ENCODE data around the gene ARHGAP18. TPM values are rescaled to one million over a fixed set of nuclear protein-coding genes. Genes with fewer than 3 reads are reported as not detected.
A peak's percentile ranks its signal among the peaks of the same experiment; 100 is the strongest.

ARHGAP18 gene
- total and polyA plus RNA-seq, 2 of the 13 experiments (the other 11 are each of a cell fraction or from before 2014, with no cell fraction given): 58.2 to 115 TPM

- no peak for TF ChIP-seq ZNF737 (CRISPR knock-in tag; IDR thresholded peaks at IDR 0.05; ENCODE audit: borderline replicate concordance)
- TF ChIP-seq TEAD2 (CRISPR knock-in tag; IDR thresholded peaks at IDR 0.05): no peak
- no peak for TF ChIP-seq POGK (CRISPR knock-in tag; conservative IDR thresholded peaks at IDR 0.05)
- peak; percentile 70; the same call in 1 of the 2 replicates for TF ChIP-seq RCOR2 (CRISPR knock-in tag; IDR thresholded peaks at IDR 0.05)
- no peak for TF ChIP-seq ZSCAN31 (CRISPR knock-in tag; IDR thresholded peaks at IDR 0.05; ENCODE audit: low read depth)
- no peak for TF ChIP-seq BORCS8-MEF2B (CRISPR knock-in tag; IDR thresholded peaks at IDR 0.05)
- TF ChIP-seq ZNF678 (CRISPR knock-in tag; IDR thresholded peaks at IDR 0.05): no peak
- TF ChIP-seq SIX4 (CRISPR knock-in tag; IDR thresholded peaks at IDR 0.05): no peak
- TF ChIP-seq, protein P1, sequence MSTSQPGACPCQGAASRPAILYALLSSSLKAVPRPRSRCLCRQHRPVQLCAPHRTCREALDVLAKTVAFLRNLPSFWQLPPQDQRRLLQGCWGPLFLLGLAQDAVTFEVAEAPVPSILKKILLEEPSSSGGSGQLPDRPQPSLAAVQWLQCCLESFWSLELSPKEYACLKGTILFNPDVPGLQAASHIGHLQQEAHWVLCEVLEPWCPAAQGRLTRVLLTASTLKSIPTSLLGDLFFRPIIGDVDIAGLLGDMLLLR (CRISPR knock-in tag; IDR thresholded peaks at IDR 0.05): no peak
- TF ChIP-seq ZNF724P (CRISPR knock-in tag; IDR thresholded peaks at IDR 0.05; ENCODE audit: borderline replicate concordance): no peak
- no peak for TF ChIP-seq EEA1 (CRISPR knock-in tag; IDR thresholded peaks at IDR 0.05; ENCODE audit: borderline replicate concordance)
- no peak for TF ChIP-seq SCMH1 (CRISPR knock-in tag; IDR thresholded peaks at IDR 0.05; ENCODE audit: borderline replicate concordance)
- no peak for TF ChIP-seq HIVEP1 (CRISPR knock-in tag; IDR thresholded peaks at IDR 0.05)
- no peak for TF ChIP-seq ZNF749 (CRISPR knock-in tag; IDR thresholded peaks at IDR 0.05; ENCODE audit: borderline replicate concordance)
- no peak for TF ChIP-seq ZNF619 (CRISPR knock-in tag; IDR thresholded peaks at IDR 0.05)
- TF ChIP-seq, protein P2, sequence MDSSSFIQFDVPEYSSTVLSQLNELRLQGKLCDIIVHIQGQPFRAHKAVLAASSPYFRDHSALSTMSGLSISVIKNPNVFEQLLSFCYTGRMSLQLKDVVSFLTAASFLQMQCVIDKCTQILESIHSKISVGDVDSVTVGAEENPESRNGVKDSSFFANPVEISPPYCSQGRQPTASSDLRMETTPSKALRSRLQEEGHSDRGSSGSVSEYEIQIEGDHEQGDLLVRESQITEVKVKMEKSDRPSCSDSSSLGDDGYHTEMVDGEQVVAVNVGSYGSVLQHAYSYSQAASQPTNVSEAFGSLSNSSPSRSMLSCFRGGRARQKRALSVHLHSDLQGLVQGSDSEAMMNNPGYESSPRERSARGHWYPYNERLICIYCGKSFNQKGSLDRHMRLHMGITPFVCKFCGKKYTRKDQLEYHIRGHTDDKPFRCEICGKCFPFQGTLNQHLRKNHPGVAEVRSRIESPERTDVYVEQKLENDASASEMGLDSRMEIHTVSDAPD (CRISPR knock-in tag; IDR thresholded peaks at IDR 0.05): peak; percentile 41; the same call in 1 of the 2 replicates
- no peak for TF ChIP-seq ZFP37 (CRISPR knock-in tag; IDR thresholded peaks at IDR 0.05; ENCODE audit: borderline replicate concordance)
- TF ChIP-seq ZNF343 (CRISPR knock-in tag; IDR thresholded peaks at IDR 0.05): no peak
- TF ChIP-seq ZNF296 (CRISPR knock-in tag; conservative IDR thresholded peaks at IDR 0.05): no peak
- TF ChIP-seq CHCHD3 (CRISPR knock-in tag; IDR thresholded peaks at IDR 0.05): no peak
- TF ChIP-seq GATAD1 (CRISPR knock-in tag; IDR thresholded peaks at IDR 0.05): peak; percentile 33; the same call in 1 of the 2 replicates
- TF ChIP-seq ZNF841 (CRISPR knock-in tag; IDR thresholded peaks at IDR 0.05; ENCODE audit: borderline replicate concordance): no peak
- TF ChIP-seq ARNT2 (CRISPR knock-in tag; IDR thresholded peaks at IDR 0.05; ENCODE audit: low read depth): no peak
- TF ChIP-seq CEBPB (IDR thresholded peaks at IDR 0.05; ENCODE audit: borderline replicate concordance, low read depth, low read length): peak; percentile 80
- TF ChIP-seq ZNF589 (CRISPR knock-in tag; conservative IDR thresholded peaks at IDR 0.05): no peak
- TF ChIP-seq JARID2 (CRISPR knock-in tag; IDR thresholded peaks at IDR 0.05; ENCODE audit: insufficient replicate concordance): no peak
- no peak for TF ChIP-seq PATZ1 (CRISPR knock-in tag; IDR thresholded peaks at IDR 0.05)
Observed at GRCh38 chr6:129644567-129645015, 65.4 kb downstream of the ARHGAP18 start (continued).
